Measurements from ENCODE around the gene RBM17. TPM values are rescaled to one million over a fixed set of nuclear protein-coding genes. Genes with fewer than 3 reads are reported as not detected.

RBM17 gene
- total and polyA plus RNA-seq, 10 of the 15 experiments (the other 5 are each of a cell fraction or from before 2014, with no cell fraction given), result 28.4 to 181 (median 83.9) TPM

- Histone ChIP-seq H3K27me3 (replicated peaks in 1 of 2; ENCODE audit: control insufficient read depth in 2 of 2, insufficient read depth in 2 of 2, low read length in 1 of 2) (no peaks in the 10 kb centered on the region), H3K4me3 (peak overlapping the region; percentile 45), H3K9ac (ENCODE audit: control insufficient read depth, insufficient read depth, low read length) (no peak overlapping the region; the same call in 1 of the 2 replicates), H3K4me2 (ENCODE audit: control insufficient read depth, insufficient read depth) (peak overlapping the region; percentile 66; the same call in 1 of the 2 replicates), H3K79me2 (ENCODE audit: control insufficient read depth, insufficient read depth, low read length) (peaks cover 71% of the 10 kb centered on the region), H3K9me3 (replicated peaks; ENCODE audit: control insufficient read depth, insufficient read depth, low read length) (no peaks in the 10 kb centered on the region), H3K36me3 (ENCODE audit: control insufficient read depth in 2 of 2, insufficient read depth in 2 of 2, low read length in 1 of 2) (no peaks in the 10 kb centered on the region), H3K27ac (ENCODE audit: control insufficient read depth, insufficient read depth) (no peak overlapping the region; the same call in 1 of the 2 replicates), H4K20me1 (ENCODE audit: control insufficient read depth, insufficient read depth) (no peaks in the 10 kb centered on the region; the same call in none of the 2 replicates), H3K4me1 (ENCODE audit: control insufficient read depth, insufficient read depth, low read length) (peaks cover 3% of the 10 kb centered on the region; the same call in 1 of the 2 replicates), H2AFZ (ENCODE audit: control insufficient read depth, low read depth, low read length) (no peak overlapping the region)
- no TSS peak for BruUV-seq (replicated peaks)
- POLR2A ChIA-PET, result interaction anchor here (0.7 to 2.1 kb wide), 6 partner anchors 10 to 111 kb away, joined by 3 to 9 read pairs (median 3); partner anchors contain the start of gene PFKFB3
- no peak for FAIRE-seq
- no peak for DNase-seq (ENCODE audit: low read depth, low spot score)
- in situ Hi-C loops (cut with MboI) (no loop called here), intact Hi-C loops (cut with micrococcal nuclease; ENCODE audit: unreplicated experiment) (loop anchor here (5.0 kb wide), 1 partner anchor 111 kb away; the partner anchor contains the start of gene PFKFB3)
- RAD21 ChIA-PET (ENCODE audit: unreplicated experiment), result interaction anchor here (0.5 to 1.9 kb wide), 5 partner anchors 19 to 314 kb away, joined by 3 to 7 read pairs (median 5); partner anchors contain the start of gene PFKFB3
- WGBS (ENCODE audit: insufficient coverage, insufficient replicate concordance, low lambda C conversion rate, missing lambda C conversion rate), result 36% methylated on average over 1 of the region's 1 CpG
- ATAC-seq, result peak; percentile 23
- TF ChIP-seq ZBTB40 (IDR thresholded peaks at IDR 0.05; ENCODE audit: borderline replicate concordance) (no peak), DPF2 (IDR thresholded peaks at IDR 0.05) (no peak)
- CTCF ChIA-PET, result interaction anchor here (0.8 to 4.6 kb wide), 10 partner anchors 8 to 486 kb away, joined by 3 to 31 read pairs (median 4); no protein-coding TSS in a partner anchor
- SMC1A ChIA-PET (ENCODE audit: uncharacterized antibody, unreplicated experiment), result interaction anchor here (0.6 to 4.1 kb wide), 6 partner anchors 61 to 309 kb away, joined by 3 to 31 read pairs (median 4); no protein-coding TSS in a partner anchor
Observed at GRCh38 chr10:6091630-6092029, 2.8 kb downstream of the RBM17 start.
